Measurements from ENCODE around the gene LPAR5. TPM values are rescaled to one million over a fixed set of nuclear protein-coding genes. Genes with fewer than 3 reads are reported as not detected.

The LPAR5 gene
- total RNA-seq, 1 experiment from 2014 or later: 0.22 TPM

- H2BK20ac ChIP-seq (ENCODE audit: low read depth, low read length, poor library complexity, severe bottlenecking): no peak overlapping the region
- WGBS (ENCODE audit: extremely low coverage, insufficient read length, low lambda C conversion rate): no CpG with 5 or more reads among the region's 5 CpGs
- no peaks in the 10 kb centered on the region for H3K4me1 ChIP-seq (ENCODE audit: insufficient read depth, low read length)
- H3K27me3 Mint-ChIP-seq (ENCODE audit: low read depth): no peaks in the 10 kb centered on the region
- no peaks in the 10 kb centered on the region for H3K27me3 ChIP-seq (ENCODE audit: insufficient read depth, low read length)
- H3K9ac ChIP-seq (ENCODE audit: extremely low read depth, insufficient read length, low read length): no peak overlapping the region
- H2BK12ac ChIP-seq (ENCODE audit: insufficient read length, low read depth, low read length): no peak overlapping the region
- H4K20me1 ChIP-seq (ENCODE audit: control insufficient read depth, insufficient read depth, insufficient read length): no peaks in the 10 kb centered on the region
- no peak overlapping the region for H2AFZ ChIP-seq (ENCODE audit: low read length)
- H4K5ac ChIP-seq (ENCODE audit: insufficient read length, low read depth, low read length): no peak overlapping the region
- no peaks in the 10 kb centered on the region for H3K79me2 ChIP-seq (ENCODE audit: insufficient read depth, low read length)
- no peaks in the 10 kb centered on the region for H3K9me3 Mint-ChIP-seq
- TF ChIP-seq, protein P1, sequence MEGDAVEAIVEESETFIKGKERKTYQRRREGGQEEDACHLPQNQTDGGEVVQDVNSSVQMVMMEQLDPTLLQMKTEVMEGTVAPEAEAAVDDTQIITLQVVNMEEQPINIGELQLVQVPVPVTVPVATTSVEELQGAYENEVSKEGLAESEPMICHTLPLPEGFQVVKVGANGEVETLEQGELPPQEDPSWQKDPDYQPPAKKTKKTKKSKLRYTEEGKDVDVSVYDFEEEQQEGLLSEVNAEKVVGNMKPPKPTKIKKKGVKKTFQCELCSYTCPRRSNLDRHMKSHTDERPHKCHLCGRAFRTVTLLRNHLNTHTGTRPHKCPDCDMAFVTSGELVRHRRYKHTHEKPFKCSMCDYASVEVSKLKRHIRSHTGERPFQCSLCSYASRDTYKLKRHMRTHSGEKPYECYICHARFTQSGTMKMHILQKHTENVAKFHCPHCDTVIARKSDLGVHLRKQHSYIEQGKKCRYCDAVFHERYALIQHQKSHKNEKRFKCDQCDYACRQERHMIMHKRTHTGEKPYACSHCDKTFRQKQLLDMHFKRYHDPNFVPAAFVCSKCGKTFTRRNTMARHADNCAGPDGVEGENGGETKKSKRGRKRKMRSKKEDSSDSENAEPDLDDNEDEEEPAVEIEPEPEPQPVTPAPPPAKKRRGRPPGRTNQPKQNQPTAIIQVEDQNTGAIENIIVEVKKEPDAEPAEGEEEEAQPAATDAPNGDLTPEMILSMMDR (conservative IDR thresholded peaks at IDR 0.05): no peak
- H4K8ac ChIP-seq (replicated peaks; ENCODE audit: insufficient read length, low read depth, low read length): no peak overlapping the region
- no peak overlapping the region for H3K27ac ChIP-seq (ENCODE audit: insufficient read length, low read depth, low read length)
- no peak overlapping the region for H3K4me3 Mint-ChIP-seq
- no peak overlapping the region for H3K27ac Mint-ChIP-seq
- no peak overlapping the region for H2BK15ac ChIP-seq (ENCODE audit: low read depth, low read length)
- H3K4me1 Mint-ChIP-seq: no peaks in the 10 kb centered on the region
- H3K23ac ChIP-seq (ENCODE audit: insufficient read length, low read depth, low read length): no peak overlapping the region
- no peaks in the 10 kb centered on the region for H3K79me1 ChIP-seq (ENCODE audit: insufficient read depth, low read depth, low read length, poor library complexity, severe bottlenecking)
- no peak overlapping the region for H3K14ac ChIP-seq (ENCODE audit: insufficient read depth, low read length)
- no peak overlapping the region for H3K18ac ChIP-seq (ENCODE audit: insufficient read length, low read depth, low read length)
- H2BK5ac ChIP-seq (ENCODE audit: insufficient read length, low read length): no peak overlapping the region
- peaks cover 14 to 67% (median 45%) of the 10 kb centered on the region in 3 experiments for H3K36me3 Mint-ChIP-seq (ENCODE audit: insufficient read depth in 1 of 3, low read depth in 3 of 3)
- H2AK5ac ChIP-seq (ENCODE audit: insufficient read length, low read length): no peak overlapping the region
- no peak overlapping the region for H4K91ac ChIP-seq (ENCODE audit: insufficient read length, low read depth, low read length)
- no peak overlapping the region for H2BK120ac ChIP-seq (ENCODE audit: low read depth, low read length, poor library complexity, severe bottlenecking)
- H3K9me3 ChIP-seq (ENCODE audit: control insufficient read depth, low read depth, low read length): no peaks in the 10 kb centered on the region
- no peak for DNase-seq
- H3K56ac ChIP-seq (ENCODE audit: insufficient read length, low read depth, low read length): no peak overlapping the region
- no peak overlapping the region for H3K4ac ChIP-seq (ENCODE audit: low read depth, low read length)
- no peak overlapping the region for H3K4me2 ChIP-seq (ENCODE audit: insufficient read depth, insufficient read length, low read length)
- no peak overlapping the region for H3T11ph ChIP-seq (ENCODE audit: low read length)
- no peaks in the 10 kb centered on the region for H3K23me2 ChIP-seq (ENCODE audit: insufficient read length, low read depth, low read length, poor library complexity, severe bottlenecking)
These were observed 18.2 kb upstream of the LPAR5 start for GRCh38 chr12:6653987-6654386.

Measured in H9 (cell line).